ENCODE results near the gene SNRPB.

DNA sequence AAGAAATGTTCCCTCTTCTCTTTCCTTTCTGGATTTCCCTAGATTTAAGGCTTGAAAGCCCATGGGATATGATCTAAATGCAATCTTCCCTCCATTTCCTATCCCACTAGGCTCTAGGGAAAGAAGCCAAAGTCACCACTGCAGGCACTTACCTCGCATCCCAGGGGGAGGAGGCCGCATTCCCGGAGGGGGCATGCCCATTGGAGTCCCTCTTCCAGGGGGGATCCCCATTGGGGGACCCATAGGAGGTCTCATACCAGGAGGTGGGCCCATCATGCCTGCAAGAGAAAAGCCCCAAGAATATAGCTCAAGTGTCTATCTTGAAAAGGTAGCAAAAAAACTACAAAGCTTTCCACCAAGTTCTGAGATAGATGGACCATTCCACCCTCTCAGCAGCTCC lies 8.1 kb downstream of the SNRPB start:
- TF ChIP-seq RAD21 (conservative IDR thresholded peaks at IDR 0.05 in 1 of 2, IDR thresholded peaks at IDR 0.05 in 1 of 2): no peak
- no peak for TF ChIP-seq POLR2A (IDR thresholded peaks at IDR 0.05; ENCODE audit: low read length)
- TF ChIP-seq, protein P1, sequence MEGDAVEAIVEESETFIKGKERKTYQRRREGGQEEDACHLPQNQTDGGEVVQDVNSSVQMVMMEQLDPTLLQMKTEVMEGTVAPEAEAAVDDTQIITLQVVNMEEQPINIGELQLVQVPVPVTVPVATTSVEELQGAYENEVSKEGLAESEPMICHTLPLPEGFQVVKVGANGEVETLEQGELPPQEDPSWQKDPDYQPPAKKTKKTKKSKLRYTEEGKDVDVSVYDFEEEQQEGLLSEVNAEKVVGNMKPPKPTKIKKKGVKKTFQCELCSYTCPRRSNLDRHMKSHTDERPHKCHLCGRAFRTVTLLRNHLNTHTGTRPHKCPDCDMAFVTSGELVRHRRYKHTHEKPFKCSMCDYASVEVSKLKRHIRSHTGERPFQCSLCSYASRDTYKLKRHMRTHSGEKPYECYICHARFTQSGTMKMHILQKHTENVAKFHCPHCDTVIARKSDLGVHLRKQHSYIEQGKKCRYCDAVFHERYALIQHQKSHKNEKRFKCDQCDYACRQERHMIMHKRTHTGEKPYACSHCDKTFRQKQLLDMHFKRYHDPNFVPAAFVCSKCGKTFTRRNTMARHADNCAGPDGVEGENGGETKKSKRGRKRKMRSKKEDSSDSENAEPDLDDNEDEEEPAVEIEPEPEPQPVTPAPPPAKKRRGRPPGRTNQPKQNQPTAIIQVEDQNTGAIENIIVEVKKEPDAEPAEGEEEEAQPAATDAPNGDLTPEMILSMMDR (IDR thresholded peaks at IDR 0.05): no peak
- no peak for TF ChIP-seq TP53 (CRISPR knock-in tag; IDR thresholded peaks at IDR 0.05)
- TF ChIP-seq, protein P2, sequence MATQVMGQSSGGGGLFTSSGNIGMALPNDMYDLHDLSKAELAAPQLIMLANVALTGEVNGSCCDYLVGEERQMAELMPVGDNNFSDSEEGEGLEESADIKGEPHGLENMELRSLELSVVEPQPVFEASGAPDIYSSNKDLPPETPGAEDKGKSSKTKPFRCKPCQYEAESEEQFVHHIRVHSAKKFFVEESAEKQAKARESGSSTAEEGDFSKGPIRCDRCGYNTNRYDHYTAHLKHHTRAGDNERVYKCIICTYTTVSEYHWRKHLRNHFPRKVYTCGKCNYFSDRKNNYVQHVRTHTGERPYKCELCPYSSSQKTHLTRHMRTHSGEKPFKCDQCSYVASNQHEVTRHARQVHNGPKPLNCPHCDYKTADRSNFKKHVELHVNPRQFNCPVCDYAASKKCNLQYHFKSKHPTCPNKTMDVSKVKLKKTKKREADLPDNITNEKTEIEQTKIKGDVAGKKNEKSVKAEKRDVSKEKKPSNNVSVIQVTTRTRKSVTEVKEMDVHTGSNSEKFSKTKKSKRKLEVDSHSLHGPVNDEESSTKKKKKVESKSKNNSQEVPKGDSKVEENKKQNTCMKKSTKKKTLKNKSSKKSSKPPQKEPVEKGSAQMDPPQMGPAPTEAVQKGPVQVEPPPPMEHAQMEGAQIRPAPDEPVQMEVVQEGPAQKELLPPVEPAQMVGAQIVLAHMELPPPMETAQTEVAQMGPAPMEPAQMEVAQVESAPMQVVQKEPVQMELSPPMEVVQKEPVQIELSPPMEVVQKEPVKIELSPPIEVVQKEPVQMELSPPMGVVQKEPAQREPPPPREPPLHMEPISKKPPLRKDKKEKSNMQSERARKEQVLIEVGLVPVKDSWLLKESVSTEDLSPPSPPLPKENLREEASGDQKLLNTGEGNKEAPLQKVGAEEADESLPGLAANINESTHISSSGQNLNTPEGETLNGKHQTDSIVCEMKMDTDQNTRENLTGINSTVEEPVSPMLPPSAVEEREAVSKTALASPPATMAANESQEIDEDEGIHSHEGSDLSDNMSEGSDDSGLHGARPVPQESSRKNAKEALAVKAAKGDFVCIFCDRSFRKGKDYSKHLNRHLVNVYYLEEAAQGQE (IDR thresholded peaks at IDR 0.05): no peak
- TF ChIP-seq SREBF2 (IDR thresholded peaks at IDR 0.05): no peak
- no peak for TF ChIP-seq CBX2 (IDR thresholded peaks at IDR 0.05; ENCODE audit: borderline replicate concordance, low read depth)
- TF ChIP-seq EP300 (IDR thresholded peaks at IDR 0.05): no peak
- TF ChIP-seq ESRRA (IDR thresholded peaks at IDR 0.05; ENCODE audit: borderline replicate concordance, low read length): no peak
- no peak for TF ChIP-seq HDAC2 (IDR thresholded peaks at IDR 0.05)
- no peak for TF ChIP-seq FOSB (CRISPR knock-in tag; IDR thresholded peaks at IDR 0.05)
- no peak for TF ChIP-seq JUN (IDR thresholded peaks at IDR 0.05)
- TF ChIP-seq, protein P3, sequence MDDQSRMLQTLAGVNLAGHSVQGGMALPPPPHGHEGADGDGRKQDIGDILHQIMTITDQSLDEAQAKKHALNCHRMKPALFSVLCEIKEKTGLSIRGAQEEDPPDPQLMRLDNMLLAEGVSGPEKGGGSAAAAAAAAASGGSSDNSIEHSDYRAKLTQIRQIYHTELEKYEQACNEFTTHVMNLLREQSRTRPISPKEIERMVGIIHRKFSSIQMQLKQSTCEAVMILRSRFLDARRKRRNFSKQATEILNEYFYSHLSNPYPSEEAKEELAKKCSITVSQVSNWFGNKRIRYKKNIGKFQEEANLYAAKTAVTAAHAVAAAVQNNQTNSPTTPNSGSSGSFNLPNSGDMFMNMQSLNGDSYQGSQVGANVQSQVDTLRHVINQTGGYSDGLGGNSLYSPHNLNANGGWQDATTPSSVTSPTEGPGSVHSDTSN (IDR thresholded peaks at IDR 0.05): no peak
- no peak for TF ChIP-seq ZFP36 (IDR thresholded peaks at IDR 0.05; ENCODE audit: borderline replicate concordance, partially characterized antibody)

Measured in A549 (cell line).